HEK293 (cell line): ENCODE results near the gene JAGN1.
A peak's percentile ranks its signal among the peaks of the same experiment; 100 is the strongest.

Source experiments
- HOXC10 ChIP-seq: sonication (generic); formaldehyde crosslinking; IDR thresholded peaks from 2 replicates; pipeline ENCODE4 v1.8.1; 2023; ENCODE audit warnings: mild to moderate bottlenecking, missing genetic modification reagents
- PATZ1 ChIP-seq: fragments of 450-650 bp; formaldehyde crosslinking; IDR thresholded peaks from 2 replicates; pipeline ENCODE4 v1.5.1; 2016; ENCODE audit warnings: missing biosample characterization, missing genetic modification characterization
- PBX3 ChIP-seq: sonication (generic); formaldehyde crosslinking; IDR thresholded peaks from 2 replicates; pipeline ENCODE4 v1.8.1; 2022; ENCODE audit warnings: mild to moderate bottlenecking, moderate library complexity, missing genetic modification reagents
- YY1 ChIP-seq: fragments of 450-650 bp; formaldehyde crosslinking; IDR thresholded peaks from 2 replicates; pipeline ENCODE4 v1.5.1; 2018; ENCODE audit warnings: missing biosample characterization, missing genetic modification characterization
- ZBTB26 ChIP-seq: fragments of 450-650 bp; formaldehyde crosslinking; optimal IDR thresholded peaks from 2 replicates; pipeline ENCODE3; 2016; ENCODE audit warnings: missing biosample characterization, mild to moderate bottlenecking, missing genetic modification characterization
- ZFP37 ChIP-seq: fragments of 450-650 bp; formaldehyde crosslinking; IDR thresholded peaks from 2 replicates; pipeline ENCODE4 v1.5.1; 2016; ENCODE audit warnings: missing biosample characterization, missing genetic modification characterization
- ZNF341 ChIP-seq: fragments of 450-650 bp; formaldehyde crosslinking; IDR thresholded peaks from 2 replicates; pipeline ENCODE4; 2016; ENCODE audit warnings: low read depth, missing biosample characterization, missing genetic modification characterization
- ZNF366 ChIP-seq: fragments of 450-650 bp; formaldehyde crosslinking; conservative IDR thresholded peaks from 2 replicates; pipeline ENCODE4 v1.5.1; 2016; ENCODE audit warnings: missing biosample characterization, missing genetic modification characterization
- ZNF518A ChIP-seq: fragments of 450-650 bp; formaldehyde crosslinking; conservative IDR thresholded peaks from 2 replicates; pipeline ENCODE4 v1.5.1; 2016; ENCODE audit warnings: low read depth, missing biosample characterization, missing genetic modification characterization
- ZNF660 ChIP-seq: fragments of 450-650 bp; IDR thresholded peaks from 2 replicates; pipeline ENCODE4 v1.5.1; 2018; ENCODE audit warnings: missing biosample characterization, mild to moderate bottlenecking, missing genetic modification characterization
- ZNF664 ChIP-seq: fragments of 450-650 bp; formaldehyde crosslinking; IDR thresholded peaks from 2 replicates; pipeline ENCODE4 v1.5.1; 2016; ENCODE audit warnings: missing biosample characterization, missing genetic modification characterization
- ZSCAN18 ChIP-seq: fragments of 450-650 bp; formaldehyde crosslinking; IDR thresholded peaks from 2 replicates; pipeline ENCODE4 v1.5.1; 2016; ENCODE audit warnings: missing biosample characterization, missing genetic modification characterization
- TF ChIP-seq, protein P1 (sequence below): fragments of 450-650 bp; formaldehyde crosslinking; IDR thresholded peaks from 2 replicates; pipeline ENCODE4 v1.5.1; 2016; ENCODE audit warnings: missing biosample characterization, missing genetic modification characterization, borderline replicate concordance
- TF ChIP-seq, protein P2 (sequence below): fragments of 450-650 bp; IDR thresholded peaks from 2 replicates; pipeline ENCODE4 v1.5.1; 2018; ENCODE audit warnings: missing biosample characterization, mild to moderate bottlenecking, missing genetic modification characterization
- TF ChIP-seq, protein P3 (sequence below): fragments of 450-650 bp; formaldehyde crosslinking; IDR thresholded peaks from 2 replicates; pipeline ENCODE4 v1.5.1; 2016; ENCODE audit warnings: missing biosample characterization, missing genetic modification characterization

JAGN1 gene

GRCh38 chr3:9899289-9899791 lies 8.9 kb downstream of the JAGN1 start (continued):
- no peak for TF ChIP-seq ZNF518A (tag by site-specific recombination)
- TF ChIP-seq ZNF341: no peak
- no peak for TF ChIP-seq ZFP37
- no peak for TF ChIP-seq ZSCAN18 (tag by site-specific recombination)
- TF ChIP-seq ZNF660: no peak
- peak; percentile 99 for TF ChIP-seq ZNF366 (tag by site-specific recombination)
- TF ChIP-seq PATZ1 (tag by site-specific recombination): no peak
- no peak for TF ChIP-seq YY1 (tag by site-specific recombination)
- no peak for TF ChIP-seq ZBTB26 (tag by site-specific recombination)
- TF ChIP-seq, protein P1, sequence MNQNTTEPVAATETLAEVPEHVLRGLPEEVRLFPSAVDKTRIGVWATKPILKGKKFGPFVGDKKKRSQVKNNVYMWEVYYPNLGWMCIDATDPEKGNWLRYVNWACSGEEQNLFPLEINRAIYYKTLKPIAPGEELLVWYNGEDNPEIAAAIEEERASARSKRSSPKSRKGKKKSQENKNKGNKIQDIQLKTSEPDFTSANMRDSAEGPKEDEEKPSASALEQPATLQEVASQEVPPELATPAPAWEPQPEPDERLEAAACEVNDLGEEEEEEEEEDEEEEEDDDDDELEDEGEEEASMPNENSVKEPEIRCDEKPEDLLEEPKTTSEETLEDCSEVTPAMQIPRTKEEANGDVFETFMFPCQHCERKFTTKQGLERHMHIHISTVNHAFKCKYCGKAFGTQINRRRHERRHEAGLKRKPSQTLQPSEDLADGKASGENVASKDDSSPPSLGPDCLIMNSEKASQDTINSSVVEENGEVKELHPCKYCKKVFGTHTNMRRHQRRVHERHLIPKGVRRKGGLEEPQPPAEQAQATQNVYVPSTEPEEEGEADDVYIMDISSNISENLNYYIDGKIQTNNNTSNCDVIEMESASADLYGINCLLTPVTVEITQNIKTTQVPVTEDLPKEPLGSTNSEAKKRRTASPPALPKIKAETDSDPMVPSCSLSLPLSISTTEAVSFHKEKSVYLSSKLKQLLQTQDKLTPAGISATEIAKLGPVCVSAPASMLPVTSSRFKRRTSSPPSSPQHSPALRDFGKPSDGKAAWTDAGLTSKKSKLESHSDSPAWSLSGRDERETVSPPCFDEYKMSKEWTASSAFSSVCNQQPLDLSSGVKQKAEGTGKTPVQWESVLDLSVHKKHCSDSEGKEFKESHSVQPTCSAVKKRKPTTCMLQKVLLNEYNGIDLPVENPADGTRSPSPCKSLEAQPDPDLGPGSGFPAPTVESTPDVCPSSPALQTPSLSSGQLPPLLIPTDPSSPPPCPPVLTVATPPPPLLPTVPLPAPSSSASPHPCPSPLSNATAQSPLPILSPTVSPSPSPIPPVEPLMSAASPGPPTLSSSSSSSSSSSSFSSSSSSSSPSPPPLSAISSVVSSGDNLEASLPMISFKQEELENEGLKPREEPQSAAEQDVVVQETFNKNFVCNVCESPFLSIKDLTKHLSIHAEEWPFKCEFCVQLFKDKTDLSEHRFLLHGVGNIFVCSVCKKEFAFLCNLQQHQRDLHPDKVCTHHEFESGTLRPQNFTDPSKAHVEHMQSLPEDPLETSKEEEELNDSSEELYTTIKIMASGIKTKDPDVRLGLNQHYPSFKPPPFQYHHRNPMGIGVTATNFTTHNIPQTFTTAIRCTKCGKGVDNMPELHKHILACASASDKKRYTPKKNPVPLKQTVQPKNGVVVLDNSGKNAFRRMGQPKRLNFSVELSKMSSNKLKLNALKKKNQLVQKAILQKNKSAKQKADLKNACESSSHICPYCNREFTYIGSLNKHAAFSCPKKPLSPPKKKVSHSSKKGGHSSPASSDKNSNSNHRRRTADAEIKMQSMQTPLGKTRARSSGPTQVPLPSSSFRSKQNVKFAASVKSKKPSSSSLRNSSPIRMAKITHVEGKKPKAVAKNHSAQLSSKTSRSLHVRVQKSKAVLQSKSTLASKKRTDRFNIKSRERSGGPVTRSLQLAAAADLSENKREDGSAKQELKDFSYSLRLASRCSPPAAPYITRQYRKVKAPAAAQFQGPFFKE: no peak
- TF ChIP-seq, protein P2, sequence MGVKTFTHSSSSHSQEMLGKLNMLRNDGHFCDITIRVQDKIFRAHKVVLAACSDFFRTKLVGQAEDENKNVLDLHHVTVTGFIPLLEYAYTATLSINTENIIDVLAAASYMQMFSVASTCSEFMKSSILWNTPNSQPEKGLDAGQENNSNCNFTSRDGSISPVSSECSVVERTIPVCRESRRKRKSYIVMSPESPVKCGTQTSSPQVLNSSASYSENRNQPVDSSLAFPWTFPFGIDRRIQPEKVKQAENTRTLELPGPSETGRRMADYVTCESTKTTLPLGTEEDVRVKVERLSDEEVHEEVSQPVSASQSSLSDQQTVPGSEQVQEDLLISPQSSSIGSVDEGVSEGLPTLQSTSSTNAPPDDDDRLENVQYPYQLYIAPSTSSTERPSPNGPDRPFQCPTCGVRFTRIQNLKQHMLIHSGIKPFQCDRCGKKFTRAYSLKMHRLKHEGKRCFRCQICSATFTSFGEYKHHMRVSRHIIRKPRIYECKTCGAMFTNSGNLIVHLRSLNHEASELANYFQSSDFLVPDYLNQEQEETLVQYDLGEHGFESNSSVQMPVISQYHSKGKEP (tag by site-specific recombination): no peak
- TF ChIP-seq, protein P3, sequence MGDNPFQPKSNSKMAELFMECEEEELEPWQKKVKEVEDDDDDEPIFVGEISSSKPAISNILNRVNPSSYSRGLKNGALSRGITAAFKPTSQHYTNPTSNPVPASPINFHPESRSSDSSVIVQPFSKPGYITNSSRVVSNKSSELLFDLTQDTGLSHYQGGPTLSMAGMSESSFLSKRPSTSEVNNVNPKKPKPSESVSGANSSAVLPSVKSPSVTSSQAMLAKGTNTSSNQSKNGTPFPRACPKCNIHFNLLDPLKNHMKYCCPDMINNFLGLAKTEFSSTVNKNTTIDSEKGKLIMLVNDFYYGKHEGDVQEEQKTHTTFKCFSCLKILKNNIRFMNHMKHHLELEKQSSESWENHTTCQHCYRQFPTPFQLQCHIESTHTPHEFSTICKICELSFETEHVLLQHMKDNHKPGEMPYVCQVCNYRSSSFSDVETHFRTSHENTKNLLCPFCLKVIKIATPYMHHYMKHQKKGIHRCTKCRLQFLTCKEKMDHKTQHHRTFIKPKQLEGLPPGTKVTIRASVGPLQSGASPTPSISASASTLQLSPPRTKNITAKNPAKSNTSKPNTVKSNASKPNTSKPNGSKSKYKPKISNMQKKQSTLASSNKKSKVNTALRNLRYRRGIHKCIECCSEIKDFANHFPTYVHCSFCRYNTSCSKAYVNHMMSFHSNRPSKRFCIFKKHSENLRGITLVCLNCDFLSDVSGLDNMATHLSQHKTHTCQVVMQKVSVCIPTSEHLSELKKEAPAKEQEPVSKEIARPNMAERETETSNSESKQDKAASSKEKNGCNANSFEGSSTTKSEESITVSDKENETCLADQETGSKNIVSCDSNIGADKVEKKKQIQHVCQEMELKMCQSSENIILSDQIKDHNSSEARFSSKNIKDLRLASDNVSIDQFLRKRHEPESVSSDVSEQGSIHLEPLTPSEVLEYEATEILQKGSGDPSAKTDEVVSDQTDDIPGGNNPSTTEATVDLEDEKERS: no peak
- no peak for TF ChIP-seq PBX3
- TF ChIP-seq HOXC10 (CRISPR knock-in tag): no peak
- no peak; the same call in 1 of the 2 replicates for TF ChIP-seq ZNF664
